OCI-M2 (cell line): Measurements from ENCODE around the gene TRAPPC10.

Source experiments
- DNase-seq: peaks from one replicate; lab custom pipeline; 2025; ENCODE audit not compliant: unreplicated experiment; lab: John Stamatoyannopoulos, UW

The TRAPPC10 gene

GRCh38 chr21:43997766-43998742, 14.1 kb upstream of the TRAPPC10 start:
- DNase-seq: no peak

GRCh38 chr21:44000360-44000759, 11.7 kb upstream of the TRAPPC10 start:
- DNase-seq: no peak

DNA sequence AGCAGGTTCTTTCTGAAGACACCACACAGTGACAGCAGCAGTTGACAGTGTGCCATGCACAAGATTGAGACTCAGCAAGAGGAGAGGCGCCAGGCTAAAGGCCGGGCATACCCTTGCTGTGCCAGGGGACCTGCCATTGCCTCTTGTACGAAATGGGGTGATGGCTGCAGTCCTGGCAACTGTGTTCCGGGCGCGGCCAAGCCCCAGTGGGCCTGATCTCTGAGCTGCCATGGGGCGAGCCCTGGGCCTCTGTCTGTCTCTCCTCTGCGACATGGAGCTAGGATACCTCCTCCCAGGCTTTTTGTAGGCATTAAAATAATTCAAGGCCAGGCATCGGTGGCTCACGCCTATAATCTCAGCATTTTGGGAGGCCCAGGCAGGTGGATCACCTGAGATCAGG, 9.6 kb upstream of the TRAPPC10 start:
- no peak for DNase-seq

GRCh38 chr21:44003307-44003966, 8.7 kb upstream of the TRAPPC10 start:
- no peak for DNase-seq

- DNase-seq: no peak
Measured at GRCh38 chr21:44005071-44005470, 7.0 kb upstream of the TRAPPC10 start.

DNA sequence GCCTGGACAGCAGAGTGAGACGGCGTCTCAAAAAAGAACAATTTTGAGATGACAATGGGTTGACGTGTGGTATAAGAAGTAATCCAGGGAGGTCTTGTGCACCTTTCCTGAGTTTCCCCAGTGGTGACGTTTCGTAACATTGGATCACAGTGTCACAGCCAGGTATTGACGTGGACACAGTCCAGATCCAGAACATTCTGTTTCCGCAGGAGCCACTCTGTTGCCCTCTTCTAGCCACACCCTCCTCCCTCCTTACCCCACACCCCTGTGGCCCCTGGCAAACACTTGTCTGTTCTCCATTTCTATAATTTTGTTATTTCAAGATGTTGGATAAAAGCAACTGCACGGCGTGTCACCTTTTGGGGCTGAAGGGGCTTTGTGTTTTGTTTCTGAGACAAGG, 6.5 kb upstream of the TRAPPC10 start:
- DNase-seq: no peak

- no peak for DNase-seq
Measured at GRCh38 chr21:44006017-44006619, 6.0 kb upstream of the TRAPPC10 start.

DNA sequence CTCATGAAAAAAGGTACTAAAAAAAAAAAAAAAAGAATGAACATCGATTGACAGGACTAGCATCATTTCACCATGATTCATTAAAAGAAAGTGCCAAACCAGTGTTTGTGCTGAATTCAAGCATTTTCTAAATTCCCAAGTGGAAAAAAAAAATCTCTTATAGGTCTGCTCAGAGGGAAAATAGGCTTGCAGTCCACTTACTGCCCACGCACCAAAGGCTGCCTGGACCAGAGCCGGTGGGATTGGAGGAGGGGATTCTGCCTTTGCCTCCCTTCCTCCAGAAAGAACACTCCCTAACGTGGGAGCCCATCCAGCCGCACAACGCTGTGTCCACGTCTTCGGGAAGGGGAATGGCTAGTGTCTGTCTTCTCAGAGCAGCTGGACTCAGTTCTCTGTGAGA, 5.5 kb upstream of the TRAPPC10 start:
- DNase-seq: no peak

- DNase-seq: no peak
Measured at GRCh38 chr21:44010429-44010828, 1.7 kb upstream of the TRAPPC10 start.

DNA sequence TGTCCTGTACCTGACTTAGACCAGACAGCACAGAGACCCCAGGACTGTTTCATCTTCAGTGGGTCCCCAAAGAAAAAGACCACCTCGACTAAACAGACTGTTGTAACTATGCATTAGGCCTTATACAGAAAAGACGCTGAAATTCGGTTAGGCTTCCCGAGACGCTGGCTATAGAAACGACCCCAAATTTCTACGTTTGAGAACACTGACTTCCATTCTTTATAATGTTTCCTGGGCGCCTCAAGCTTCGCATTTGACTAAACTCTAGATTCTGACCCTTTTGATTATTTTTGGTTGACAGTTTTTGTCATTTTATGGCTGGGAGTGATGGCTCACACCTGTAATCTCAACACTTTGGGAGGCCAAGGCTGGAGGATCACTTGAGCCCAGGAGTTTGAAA, 986 bp upstream of the TRAPPC10 start:
- no peak for DNase-seq

DNA sequence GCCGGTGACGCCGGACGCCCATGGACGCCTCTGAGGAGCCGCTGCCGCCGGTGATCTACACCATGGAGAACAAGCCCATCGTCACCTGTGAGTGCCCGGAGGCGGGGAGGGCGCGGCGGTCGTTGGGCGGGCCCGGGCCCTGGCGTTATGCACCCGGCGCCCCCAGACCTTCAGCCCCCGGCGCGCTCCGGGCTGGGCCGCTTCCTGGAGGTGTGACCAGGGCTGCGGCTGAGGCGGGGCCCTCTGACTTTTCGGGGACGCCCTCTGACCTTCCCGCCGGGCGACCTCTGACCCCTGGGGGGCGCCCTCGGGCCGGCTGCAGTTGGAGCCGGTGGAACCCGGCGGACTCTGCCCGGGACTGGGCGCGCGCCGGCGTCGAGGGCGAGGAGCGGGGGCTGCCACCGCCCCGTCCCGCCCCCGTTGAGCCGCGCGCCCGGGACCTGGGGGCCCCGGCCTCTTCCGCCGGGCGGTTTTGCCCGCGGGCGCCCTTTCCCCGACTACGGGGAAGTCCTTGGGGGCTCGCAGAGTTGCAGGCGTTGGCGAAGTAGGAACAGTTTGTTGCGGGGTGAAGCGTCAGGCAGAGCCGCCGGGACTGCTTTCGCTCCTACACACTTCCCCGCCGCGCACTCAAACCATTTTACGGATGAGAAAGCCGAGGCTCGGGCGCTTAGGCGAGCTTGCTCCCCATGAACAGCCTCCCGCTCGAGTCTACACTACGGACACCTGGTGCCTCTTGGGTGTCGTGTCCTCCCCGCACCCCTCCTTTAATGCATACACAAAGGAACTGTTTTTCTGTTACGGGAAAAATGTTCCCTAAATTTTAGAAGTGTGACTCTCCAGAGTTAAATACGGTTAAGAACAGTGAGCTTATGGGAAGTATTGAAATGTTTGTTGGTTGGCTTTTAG, 618 bp downstream of the TRAPPC10 start:
- DNase-seq: peak; percentile 93

- DNase-seq: no peak
Measured at GRCh38 chr21:44013380-44014088, 1.4 kb downstream of the TRAPPC10 start.

- no peak for DNase-seq
Measured at GRCh38 chr21:44017601-44018000, 5.5 kb downstream of the TRAPPC10 start.

GRCh38 chr21:44018127-44018526, 6.0 kb downstream of the TRAPPC10 start:
- DNase-seq: no peak

DNA sequence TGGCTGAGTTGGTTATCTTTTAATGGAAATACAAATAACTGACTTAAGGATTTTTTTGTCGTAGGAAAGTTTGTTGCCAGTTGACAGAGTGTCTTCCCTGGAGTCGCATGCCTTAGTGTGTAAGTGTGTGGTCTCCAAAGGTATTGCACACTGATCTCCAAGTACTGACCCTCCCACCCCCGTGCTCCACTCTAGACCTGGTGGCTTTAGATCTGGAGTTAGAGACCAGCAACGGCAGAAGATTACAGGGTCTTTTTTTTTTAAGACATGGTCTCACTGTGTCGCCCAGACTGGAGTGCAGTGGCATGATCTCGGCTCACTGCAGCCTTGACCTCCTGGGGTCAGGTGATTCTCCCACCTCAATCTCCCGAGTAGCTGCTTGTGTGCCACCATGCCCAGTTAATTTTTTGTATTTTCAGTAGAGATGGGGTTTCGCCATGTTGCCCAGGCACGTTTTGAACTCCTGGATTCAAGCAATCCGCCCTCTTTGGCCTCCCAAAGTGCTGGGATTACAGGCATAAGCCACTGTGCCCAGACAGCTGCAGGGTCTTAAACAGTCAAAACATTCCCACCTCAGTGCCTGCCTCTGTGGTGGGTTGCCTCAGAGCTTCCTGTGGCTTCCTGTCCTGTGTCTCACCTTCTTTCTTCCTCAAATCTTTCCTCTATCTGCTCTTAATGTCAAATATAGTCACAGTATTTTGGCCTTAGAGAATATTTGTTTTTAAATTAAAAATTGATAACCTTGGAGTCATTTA, 6.9 kb downstream of the TRAPPC10 start:
- no peak for DNase-seq

DNA sequence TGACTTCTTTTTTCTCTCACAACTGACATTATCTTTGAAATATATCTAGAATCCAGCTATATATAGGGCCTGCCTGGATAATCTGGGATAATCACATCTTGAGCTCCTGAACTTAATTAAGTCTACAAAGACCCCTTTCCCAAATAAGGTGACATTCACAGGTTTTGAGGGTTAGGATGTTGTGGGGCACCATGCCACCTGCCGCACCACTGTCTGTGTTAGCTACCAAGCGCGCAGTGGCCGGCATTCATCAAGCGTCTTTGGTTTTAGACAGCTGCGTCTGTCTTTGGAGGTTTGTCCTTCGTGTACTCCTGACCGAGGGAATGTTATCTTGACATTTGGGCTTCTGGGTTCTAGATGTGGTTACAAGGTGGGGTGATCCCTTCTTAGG, 7.5 kb downstream of the TRAPPC10 start:
- no peak for DNase-seq

DNA sequence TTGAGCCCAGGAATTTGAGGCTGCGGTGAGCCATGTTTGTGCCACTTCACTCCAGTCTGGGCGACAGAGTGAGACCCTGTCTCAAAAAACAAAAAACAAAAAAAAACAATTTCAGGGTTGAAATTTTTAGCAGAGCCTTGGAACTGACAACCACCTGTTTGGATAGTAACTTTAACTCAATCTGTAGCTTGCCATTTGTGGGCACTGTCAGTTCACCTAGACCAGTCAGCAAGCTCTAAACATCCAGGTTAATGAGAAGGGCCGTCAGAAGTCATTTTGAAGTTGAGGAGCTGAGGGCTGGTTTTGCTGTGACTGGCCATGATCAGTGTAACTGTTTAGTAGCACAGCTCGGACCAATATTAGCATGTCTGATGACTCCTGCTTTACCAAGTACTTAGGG, 8.4 kb downstream of the TRAPPC10 start:
- no peak for DNase-seq

GRCh38 chr21:44021064-44021463, 9.0 kb downstream of the TRAPPC10 start:
- DNase-seq: no peak

DNA sequence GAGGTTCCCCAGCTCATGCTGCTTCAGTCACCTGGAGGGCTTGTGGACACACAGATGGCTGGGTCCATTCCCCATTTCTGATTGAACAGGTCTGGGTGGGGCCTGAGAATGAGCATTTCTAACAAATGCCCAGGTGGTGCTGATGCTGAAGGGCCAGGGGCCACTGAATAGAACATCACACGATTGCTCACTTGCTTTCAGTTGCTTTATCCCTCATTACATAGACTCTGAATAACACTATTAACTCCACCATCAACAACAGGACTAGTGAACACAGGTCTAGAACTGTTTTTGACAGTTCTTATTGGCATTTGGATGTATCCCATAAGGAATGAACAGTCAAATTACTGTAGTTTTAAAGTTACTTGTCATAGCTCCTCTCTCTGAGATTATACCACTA, 12.1 kb downstream of the TRAPPC10 start:
- no peak for DNase-seq
